ENCODE results near the gene CCT6A. TPM values are rescaled to one million over a fixed set of nuclear protein-coding genes. Genes with fewer than 3 reads are reported as not detected.
"Not testable (repeated sequence)": the region's sequence is repeated elsewhere in the genome, so short reads cannot be mapped to it uniquely, and the experiment has no call there.

CCT6A gene
- total and polyA plus RNA-seq, 2 donors (not counting 1 experiment from before 2014, with no cell fraction given), result 40.3 to 71.3 TPM

DNA sequence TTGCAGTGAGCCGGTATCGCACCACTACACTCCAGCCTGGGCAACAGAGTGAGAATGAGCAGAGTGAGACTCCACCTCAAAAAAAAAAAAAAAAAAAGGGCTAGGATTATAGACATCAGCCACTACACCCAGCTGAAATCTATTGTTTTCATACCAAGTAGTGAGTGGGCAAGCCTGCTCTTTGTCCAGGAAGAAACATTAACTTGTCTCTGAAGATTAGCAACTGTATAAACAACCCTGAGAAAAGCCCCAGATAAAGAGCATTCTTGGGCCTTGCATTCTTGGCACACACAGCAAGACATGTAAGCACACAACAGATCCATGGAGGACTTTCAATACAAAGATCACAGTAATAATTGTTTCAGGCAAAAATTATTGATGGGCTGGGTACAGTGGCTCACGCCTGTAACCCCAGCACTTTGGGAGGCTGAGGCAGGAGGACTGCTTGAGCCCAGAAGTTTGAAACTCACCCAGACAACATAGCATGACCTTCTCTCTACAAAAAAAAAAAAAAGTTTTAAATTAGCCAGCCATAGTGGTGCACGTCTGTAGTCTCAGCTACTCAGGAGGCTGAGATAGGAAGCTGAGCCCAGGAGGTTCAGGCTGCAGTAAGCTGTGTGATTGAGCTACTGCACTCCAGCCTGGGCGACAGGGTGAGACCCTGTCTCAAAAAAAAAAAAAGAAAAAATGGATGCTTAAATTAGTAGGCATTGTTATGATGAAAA is 4.7 kb upstream of the CCT6A start:
- no peak overlapping the region for H3K27ac Mint-ChIP-seq
- Histone ChIP-seq H3K79me2 (ENCODE audit: control insufficient read depth, insufficient read depth, low read length) (peaks cover 4% of the 10 kb centered on the region), H3K9me3 (ENCODE audit: control extremely low read depth in 1 of 3, control insufficient read depth in 2 of 3, insufficient read depth in 1 of 3, low read length in 2 of 3) (no peaks in the 10 kb centered on the region), H3K4me1 (ENCODE audit: control insufficient read depth in 2 of 2, insufficient read depth in 2 of 2, low read length in 2 of 2) (peaks cover 7 to 11% of the 10 kb centered on the region in 2 donors), H3K4me3 (ENCODE audit: control extremely low read depth in 1 of 5, extremely low read depth in 1 of 5, insufficient read depth in 1 of 5, low read depth in 2 of 5, low read length in 4 of 5) (no peak overlapping the region), H3K27ac (ENCODE audit: low read length in 2 of 2) (no peak overlapping the region), H4K20me1 (ENCODE audit: control insufficient read depth, insufficient read depth, low read length, poor library complexity, severe bottlenecking) (no peaks in the 10 kb centered on the region), H3K9ac (ENCODE audit: low read length) (no peak overlapping the region), H3K4me2 (replicated peaks; ENCODE audit: low read depth, low read length, poor library complexity, severe bottlenecking) (no peak overlapping the region), H3K27me3 (replicated peaks in 1 of 4; ENCODE audit: control extremely low read depth in 1 of 4, control insufficient read depth in 3 of 4, insufficient read depth in 4 of 4, low read length in 3 of 4) (no peaks in the 10 kb centered on the region), H3K36me3 (replicated peaks in 1 of 2; ENCODE audit: control extremely low read depth in 1 of 2, control insufficient read depth in 1 of 2, extremely low read depth in 1 of 2, insufficient read depth in 2 of 2, low read length in 1 of 2) (no peaks in the 10 kb centered on the region), H2AFZ (ENCODE audit: insufficient read depth, low read depth, low read length, poor library complexity, severe bottlenecking) (no peak overlapping the region)
- ATAC-seq (ENCODE audit: low read depth) (no peak), DNase-seq (no peak)
- TF ChIP-seq, protein P1, sequence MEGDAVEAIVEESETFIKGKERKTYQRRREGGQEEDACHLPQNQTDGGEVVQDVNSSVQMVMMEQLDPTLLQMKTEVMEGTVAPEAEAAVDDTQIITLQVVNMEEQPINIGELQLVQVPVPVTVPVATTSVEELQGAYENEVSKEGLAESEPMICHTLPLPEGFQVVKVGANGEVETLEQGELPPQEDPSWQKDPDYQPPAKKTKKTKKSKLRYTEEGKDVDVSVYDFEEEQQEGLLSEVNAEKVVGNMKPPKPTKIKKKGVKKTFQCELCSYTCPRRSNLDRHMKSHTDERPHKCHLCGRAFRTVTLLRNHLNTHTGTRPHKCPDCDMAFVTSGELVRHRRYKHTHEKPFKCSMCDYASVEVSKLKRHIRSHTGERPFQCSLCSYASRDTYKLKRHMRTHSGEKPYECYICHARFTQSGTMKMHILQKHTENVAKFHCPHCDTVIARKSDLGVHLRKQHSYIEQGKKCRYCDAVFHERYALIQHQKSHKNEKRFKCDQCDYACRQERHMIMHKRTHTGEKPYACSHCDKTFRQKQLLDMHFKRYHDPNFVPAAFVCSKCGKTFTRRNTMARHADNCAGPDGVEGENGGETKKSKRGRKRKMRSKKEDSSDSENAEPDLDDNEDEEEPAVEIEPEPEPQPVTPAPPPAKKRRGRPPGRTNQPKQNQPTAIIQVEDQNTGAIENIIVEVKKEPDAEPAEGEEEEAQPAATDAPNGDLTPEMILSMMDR (IDR thresholded peaks at IDR 0.05), result no peak
- TF ChIP-seq EZH2 (IDR thresholded peaks at IDR 0.05; ENCODE audit: borderline replicate concordance, insufficient read depth, low read depth, low read length, poor library complexity, severe bottlenecking), result no peak
- ChIA-PET POLR2A (no interaction called here), CTCF (no interaction called here)
- no peak overlapping the region for H3K4me3 Mint-ChIP-seq
- intact Hi-C loops (cut with micrococcal nuclease), result no loop called here
- H3K9me3 Mint-ChIP-seq (ENCODE audit: insufficient read depth), result no peaks in the 10 kb centered on the region
- no peaks in the 10 kb centered on the region for H3K27me3 Mint-ChIP-seq
- WGBS (ENCODE audit: insufficient coverage), result 100% methylated on average over 1 of the region's 5 CpGs
- H3K4me1 Mint-ChIP-seq, result peaks cover 13% of the 10 kb centered on the region

DNA sequence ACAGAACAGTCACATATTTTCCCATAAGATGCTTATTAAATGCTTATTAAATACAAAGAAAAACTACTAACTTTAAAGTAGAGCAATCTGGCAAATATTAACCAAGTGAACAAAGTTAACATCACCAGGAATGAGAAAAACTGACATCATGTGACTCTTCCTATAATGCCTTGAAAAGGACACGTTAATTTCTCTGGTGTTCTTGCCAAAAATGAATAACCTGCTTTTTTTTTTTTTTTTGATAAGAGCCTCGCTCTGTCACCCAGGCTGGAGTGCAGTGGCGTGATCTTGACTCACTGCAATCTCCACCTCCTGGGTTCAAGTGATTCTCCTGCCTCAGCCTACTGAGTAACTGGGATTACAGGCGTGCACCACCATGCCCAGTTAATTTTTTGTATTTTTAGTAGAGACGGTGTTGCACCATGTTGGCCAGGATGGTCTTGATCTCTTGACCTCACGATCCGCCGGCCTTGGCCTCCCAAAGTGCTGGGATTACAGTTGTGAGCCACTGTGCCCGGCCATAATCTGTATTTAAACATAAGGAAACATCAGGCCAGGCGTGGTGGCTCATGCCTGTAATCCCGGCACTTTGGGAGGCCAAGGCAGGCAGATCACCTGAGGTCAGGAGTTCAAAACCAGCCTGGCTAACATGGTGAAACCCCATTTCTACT is 4.0 kb upstream of the CCT6A start:
- H3K9ac ChIP-seq (ENCODE audit: low read length); H3K9me3 ChIP-seq (ENCODE audit: control extremely low read depth in 1 of 3, control insufficient read depth in 2 of 3, insufficient read depth in 1 of 3, low read length in 2 of 3); POLR2A ChIA-PET; H3K4me3 Mint-ChIP-seq; H2AFZ ChIP-seq (ENCODE audit: insufficient read depth, low read depth, low read length, poor library complexity, severe bottlenecking); H4K20me1 ChIP-seq (ENCODE audit: control insufficient read depth, insufficient read depth, low read length, poor library complexity, severe bottlenecking); H3K4me2 ChIP-seq (replicated peaks; ENCODE audit: low read depth, low read length, poor library complexity, severe bottlenecking); H3K36me3 ChIP-seq (replicated peaks in 1 of 2; ENCODE audit: control extremely low read depth in 1 of 2, control insufficient read depth in 1 of 2, extremely low read depth in 1 of 2, insufficient read depth in 2 of 2, low read length in 1 of 2); H3K27me3 ChIP-seq (replicated peaks in 1 of 4; ENCODE audit: control extremely low read depth in 1 of 4, control insufficient read depth in 3 of 4, insufficient read depth in 4 of 4, low read length in 3 of 4); H3K27ac ChIP-seq (ENCODE audit: low read length in 2 of 2); H3K27ac Mint-ChIP-seq; ATAC-seq (ENCODE audit: low read depth); H3K4me3 ChIP-seq (ENCODE audit: control extremely low read depth in 1 of 5, extremely low read depth in 1 of 5, insufficient read depth in 1 of 5, low read depth in 2 of 5, low read length in 4 of 5); H3K27me3 Mint-ChIP-seq; intact Hi-C loops (cut with micrococcal nuclease); H3K9me3 Mint-ChIP-seq (ENCODE audit: insufficient read depth); DNase-seq; CTCF ChIA-PET: not testable (repeated sequence)
- WGBS (ENCODE audit: insufficient coverage), result 94% methylated on average over 9 of the region's 11 CpGs
- Histone ChIP-seq H3K4me1 (ENCODE audit: control insufficient read depth in 2 of 2, insufficient read depth in 2 of 2, low read length in 2 of 2) (peaks cover 11 to 17% of the 10 kb centered on the region in 2 donors), H3K79me2 (ENCODE audit: control insufficient read depth, insufficient read depth, low read length) (peaks cover 11% of the 10 kb centered on the region)
- peaks cover 16% of the 10 kb centered on the region for H3K4me1 Mint-ChIP-seq

All from B cell (primary cell).